ENCODE data around the gene ATF5.
"Not testable (repeated sequence)": the region's sequence is repeated elsewhere in the genome, so short reads cannot be mapped to it uniquely, and the experiment has no call there.

The ATF5 gene

DNA sequence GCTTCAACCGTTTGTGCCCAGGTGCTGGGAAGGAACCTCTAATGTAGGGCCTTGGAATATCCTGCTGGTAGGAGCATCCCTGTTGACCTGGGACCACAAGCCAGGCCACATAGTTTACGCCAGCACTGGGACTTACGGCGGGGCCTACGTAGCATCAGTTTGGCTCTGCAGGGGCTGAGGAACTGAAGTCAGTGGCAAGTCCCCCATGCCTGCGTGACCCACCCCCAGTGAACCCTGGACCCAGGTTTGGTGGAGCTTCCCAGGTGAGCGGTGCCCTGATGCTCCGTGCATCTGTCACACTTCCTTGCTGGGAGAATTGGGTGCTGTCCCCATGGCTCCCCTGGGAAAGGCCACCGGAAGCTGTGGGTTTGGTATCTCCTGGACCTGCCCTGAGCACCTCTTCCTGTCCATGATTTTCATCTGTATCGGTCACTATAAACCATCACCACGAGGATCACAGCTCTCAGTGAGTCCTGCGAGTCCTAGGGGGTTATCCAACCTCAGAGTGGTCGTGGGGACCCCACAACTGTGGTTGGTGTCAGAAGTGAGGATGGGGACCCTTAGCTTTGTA, 22.0 kb downstream of the ATF5 start:
- no peak for DNase-seq

DNA sequence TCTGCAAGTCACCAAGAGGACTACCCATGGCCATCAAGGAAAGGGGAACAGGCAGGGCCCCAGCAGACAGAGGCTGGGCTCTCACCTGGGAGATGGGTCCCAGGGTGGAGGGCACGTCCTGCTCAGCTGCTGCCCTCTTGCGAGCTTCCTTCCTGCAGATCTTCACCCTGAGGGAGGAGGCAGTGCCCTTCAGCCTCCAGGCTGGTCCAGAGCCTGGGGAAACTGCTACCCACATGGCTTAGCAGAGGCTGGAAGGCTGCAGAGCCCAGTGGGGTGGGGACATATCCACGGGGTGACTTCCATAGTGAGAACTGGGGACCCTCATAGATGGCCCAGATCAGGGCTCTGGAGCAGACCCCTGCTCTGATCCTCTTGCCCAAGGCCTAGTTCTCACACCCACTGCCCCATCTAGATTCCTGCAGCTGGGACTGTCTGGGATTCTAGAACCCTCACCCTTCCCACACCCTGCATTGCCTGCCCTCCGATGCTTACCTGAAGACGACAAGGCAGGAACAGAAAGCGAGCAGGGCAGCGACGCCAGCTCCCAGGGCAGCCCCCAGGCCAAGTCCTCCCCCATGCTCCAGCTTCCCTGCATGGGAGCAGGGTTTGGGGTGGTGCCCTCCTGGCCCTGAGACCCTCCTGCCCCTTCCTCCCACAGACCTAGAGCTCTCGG, 22.9 kb downstream of the ATF5 start:
- no peak for DNase-seq

GRCh38 chr19:49952479-49952836, 23.5 kb downstream of the ATF5 start:
- DNase-seq = no peak

DNA sequence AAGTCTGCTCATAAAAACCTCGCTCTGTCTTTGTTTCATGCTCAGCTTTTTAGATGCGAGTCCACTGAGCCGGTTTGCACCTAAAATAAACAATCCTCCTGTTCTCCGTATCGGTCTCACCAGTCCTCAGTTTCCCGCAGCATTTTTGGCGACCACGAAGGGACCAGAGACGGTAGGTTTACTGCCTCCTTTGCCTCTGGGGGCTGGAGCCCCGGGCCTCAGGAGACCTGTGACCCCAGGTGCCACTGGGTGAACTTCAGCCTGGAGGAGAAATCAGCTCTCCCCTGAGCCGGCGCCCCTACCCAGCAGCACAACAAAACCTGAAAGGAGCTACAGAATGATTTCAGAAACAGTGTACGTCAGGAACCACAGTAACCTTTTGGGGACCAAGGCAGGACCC, 23.9 kb downstream of the ATF5 start:
- DNase-seq = no peak

DNA sequence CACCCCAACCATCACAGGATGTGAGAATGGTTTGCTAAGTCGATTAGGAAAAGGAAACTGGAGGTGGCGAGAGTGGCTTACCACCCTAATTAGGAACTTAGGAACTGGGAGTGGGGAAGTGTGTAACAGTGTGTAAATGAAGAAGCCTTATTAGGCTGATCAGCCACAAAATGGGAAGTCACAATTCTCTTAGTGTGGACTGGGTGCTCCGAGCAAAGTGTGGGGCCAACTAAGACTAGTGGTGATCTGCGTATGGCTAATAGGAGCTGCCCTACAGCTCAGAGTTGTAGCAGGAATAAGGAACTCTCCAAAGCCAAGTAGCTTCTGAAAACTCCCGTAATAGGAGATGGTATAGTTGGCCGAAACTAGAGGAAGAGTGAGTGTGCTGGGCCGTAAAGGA, 24.4 kb downstream of the ATF5 start:
- no peak for DNase-seq

GRCh38 chr19:49954092-49954829, 25.3 kb downstream of the ATF5 start:
- no peak for DNase-seq

DNA sequence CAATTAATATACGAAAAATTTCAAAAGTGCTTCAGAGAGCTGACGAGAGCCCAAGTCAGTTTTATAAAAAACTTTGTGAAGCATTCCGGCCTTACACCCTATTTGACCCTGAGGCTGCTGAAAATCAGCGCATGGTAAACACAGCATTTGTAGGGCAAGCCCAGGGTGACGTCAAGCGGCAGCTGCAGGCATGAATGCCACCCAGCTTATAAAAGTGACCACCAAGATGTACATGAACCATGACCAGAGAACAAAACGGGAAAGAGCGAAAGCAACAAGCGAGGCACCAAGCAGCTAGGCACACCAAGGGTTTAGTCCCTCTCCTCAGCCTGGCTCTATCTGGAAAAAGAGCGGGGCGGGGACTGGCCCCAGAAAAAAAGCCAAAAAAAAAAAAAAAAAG, 25.9 kb downstream of the ATF5 start:
- DNase-seq = no peak

GRCh38 chr19:49956115-49956495, 27.1 kb downstream of the ATF5 start:
- no peak for DNase-seq

- DNase-seq = no peak
Observed at GRCh38 chr19:49957262-49957915, 28.4 kb downstream of the ATF5 start.

GRCh38 chr19:49958144-49958543, 29.1 kb downstream of the ATF5 start:
- not testable (repeated sequence) for DNase-seq

DNA sequence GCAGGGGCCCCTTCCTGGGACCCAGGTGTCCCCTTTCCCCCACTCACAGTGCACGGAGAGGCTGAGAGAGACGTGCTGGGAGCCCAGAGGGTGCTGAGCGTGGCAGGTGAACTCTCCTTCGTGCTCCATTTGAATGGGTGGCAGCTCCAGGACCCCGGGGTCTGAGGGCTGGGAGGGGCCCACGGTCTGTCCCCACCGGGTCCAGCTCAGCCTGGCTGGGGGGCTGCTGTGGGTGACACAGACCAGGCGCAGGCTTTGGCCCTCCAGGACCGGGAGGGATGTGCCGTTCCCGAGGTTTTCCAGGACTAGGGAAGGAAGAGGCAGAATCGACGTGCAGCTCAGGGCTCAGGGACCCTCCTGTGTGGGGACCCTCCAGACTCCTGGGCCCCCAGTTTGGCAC, 29.6 kb downstream of the ATF5 start:
- DNase-seq = not testable (repeated sequence)

GRCh38 chr19:49959892-49960291, 30.9 kb downstream of the ATF5 start:
- not testable (repeated sequence) for DNase-seq

DNA sequence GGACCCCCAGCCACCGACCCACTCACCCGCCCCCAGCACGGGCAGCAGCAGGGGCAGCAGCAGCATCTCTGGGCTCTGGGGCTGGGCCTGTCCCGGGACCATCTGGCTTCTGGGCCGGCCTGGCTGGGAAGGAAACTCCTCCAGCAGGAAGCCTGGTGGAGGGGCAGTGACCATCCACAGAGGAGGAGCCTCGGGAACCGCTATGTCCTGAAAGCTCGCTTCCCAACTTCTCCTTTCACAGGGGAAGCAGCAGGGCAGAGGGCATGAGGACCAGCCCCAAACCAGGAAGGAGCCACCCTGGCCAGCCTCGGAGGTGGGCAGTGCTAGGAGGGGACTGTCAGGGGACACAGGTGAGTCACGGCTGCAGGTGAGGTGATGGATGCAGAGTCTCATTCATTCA, 32.0 kb downstream of the ATF5 start, which contains the start of gene SIGLEC11:
TSS of gene SIGLEC11 (minus strand) at position 193 of the 400 bp plus-strand sequence. CDS start at position 102, 91 bp downstream.
- DNase-seq = not testable (repeated sequence)

DNA sequence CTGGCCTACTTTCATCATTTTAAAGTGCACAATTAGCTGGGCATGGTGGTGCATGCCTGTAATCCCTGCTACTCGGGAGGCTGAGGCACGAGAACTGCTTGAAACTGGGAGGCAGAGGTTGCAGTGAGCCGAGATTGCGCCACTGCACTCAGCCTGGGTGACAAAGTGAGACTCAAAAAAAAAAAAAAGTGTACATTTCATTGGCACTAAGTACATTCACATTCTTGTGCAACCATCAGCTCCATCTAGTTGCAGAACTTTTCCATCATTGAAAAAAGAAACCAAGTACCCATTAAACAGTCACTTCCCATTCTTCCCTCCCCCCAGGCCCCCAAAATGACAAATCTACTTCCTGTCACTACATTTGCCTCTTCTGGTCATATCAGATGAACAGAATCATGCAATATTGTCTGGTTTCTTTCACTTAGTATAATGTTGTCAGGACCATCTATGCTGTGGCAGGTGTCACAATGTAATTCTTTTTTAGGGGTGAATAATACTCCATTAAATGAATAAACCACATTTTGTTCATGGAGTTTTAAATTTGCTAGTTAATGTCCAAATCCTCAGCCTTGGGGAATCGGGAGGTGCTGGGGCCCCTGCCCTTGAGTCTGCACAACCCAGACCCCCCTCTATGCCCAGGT, 39.4 kb downstream of the ATF5 start:
- DNase-seq = no peak

- not testable (repeated sequence) for DNase-seq
Observed at GRCh38 chr19:49969355-49969754, 40.4 kb downstream of the ATF5 start.

- no peak for DNase-seq
Observed at GRCh38 chr19:49971991-49972411, 43.0 kb downstream of the ATF5 start.

DNA sequence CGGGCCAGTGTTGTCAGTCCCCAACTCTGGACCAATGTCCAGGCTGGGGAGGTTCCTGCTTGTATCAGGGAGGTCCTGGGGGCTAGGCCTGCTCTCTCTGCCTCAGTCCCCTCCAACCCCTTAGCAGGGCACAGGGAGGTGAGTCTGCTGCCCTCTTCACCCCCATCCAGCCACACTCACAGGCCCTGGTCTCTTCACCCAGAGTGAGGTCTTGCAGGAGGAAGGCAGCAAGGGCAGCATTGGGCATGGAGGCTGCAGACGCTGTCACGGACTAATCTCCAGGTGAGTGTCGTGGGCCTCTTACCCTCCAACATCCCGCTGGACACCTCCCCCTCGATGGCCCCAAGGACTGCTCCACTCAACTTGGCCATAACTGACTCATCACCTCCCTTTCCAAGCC, 43.8 kb downstream of the ATF5 start:
- DNase-seq = no peak

DNA sequence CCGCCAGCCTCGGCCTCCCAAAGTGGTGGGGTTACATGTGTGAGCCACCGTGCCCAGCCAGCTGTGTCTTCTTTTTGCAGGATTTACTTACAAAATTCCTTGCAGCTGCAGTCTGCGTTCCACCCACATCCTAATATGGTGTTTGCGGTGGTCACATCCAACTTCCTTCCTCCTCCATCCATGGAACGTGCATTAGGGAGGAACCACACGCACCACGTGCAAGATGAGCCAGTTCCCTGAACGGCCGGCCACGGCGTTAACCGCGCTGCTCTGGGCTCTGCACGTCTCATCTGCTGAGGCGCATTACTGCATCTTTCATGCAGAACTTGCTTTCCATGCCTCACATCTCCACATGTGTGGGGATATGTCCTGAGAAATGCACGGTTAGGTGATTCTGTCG, 45.0 kb downstream of the ATF5 start:
- DNase-seq = no peak

DNA sequence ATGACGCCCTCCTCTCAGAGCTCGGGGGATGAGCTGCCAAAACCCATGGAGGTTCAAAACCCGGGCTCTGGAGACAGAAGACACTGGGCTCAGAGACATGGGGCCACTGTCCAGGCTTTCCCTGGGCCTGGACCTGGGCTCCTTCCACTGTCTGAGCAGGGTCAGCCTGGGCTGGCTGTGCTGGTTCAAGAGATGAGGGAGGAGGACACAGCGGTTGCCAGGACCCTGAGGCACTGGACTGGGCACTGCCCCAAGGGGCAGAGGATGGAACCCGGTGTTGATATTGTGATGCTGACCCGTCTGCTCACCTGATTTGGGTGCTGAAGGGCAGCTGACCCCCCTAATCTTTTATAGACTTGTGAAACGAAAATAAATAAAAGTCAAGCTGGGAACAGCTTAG, 46.0 kb downstream of the ATF5 start:
- DNase-seq = no peak

DNA sequence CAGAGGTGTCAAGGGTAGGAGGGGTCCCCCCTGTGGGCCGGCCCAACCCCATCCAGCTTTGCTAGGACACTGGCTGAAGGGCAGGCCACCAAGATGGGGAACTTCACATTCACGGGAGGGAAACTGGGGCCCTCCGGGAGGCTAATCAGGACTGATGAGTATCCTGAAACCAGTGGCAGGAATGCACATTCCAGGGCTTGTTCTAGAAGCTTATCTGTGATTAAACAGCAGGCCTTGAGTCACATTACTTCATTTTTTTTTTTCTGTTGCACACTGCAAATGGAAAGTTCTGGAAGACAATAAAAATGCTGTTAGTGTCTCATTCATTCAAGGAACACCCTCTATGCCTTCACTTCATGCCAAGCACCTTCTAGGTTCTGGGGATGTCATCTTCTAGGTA, 47.5 kb downstream of the ATF5 start:
- no peak for DNase-seq

DNA sequence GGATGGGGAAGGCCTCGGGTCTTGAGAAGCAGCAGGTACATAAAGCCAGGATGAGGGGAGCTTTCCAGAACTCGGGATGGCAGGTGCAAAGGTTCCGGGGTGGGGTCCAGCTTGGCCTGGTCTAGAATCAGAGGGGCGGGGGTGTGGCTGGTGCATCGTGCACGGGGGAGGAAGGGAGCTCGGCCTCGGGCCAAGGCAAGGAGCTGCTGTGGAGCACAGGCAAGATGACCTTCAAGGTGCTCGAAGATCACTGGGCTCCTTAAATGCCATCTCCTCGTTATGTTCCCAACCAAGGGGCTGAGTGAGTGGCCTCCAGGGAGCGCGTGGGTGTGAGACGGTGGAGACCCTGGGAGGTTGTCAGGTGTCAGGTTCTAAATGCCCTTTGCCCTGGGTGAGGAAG, 48.1 kb downstream of the ATF5 start:
- DNase-seq = no peak

- DNase-seq = no peak
Observed at GRCh38 chr19:49977881-49978280, 48.9 kb downstream of the ATF5 start.

GRCh38 chr19:49978324-49978723, 49.3 kb downstream of the ATF5 start:
- no peak for DNase-seq
